ENCODE data around the gene ROCK2. TPM values are rescaled to one million over a fixed set of nuclear protein-coding genes. Genes with fewer than 3 reads are reported as not detected.
A peak's percentile ranks its signal among the peaks of the same experiment; 100 is the strongest.

ROCK2 gene
- total RNA-seq, 1 experiment from 2014 or later: 25.9 TPM

GRCh38 chr2:11160256-11160655, 184.2 kb downstream of the ROCK2 start:
- no peak overlapping the region for H3K4me3 Mint-ChIP-seq
- H3K9me3 Mint-ChIP-seq: no peaks in the 10 kb centered on the region
- CTCF ChIA-PET: interaction anchor here (1.3 kb wide), 1 partner anchor 28 kb away, joined by 5 read pairs; no protein-coding TSS in a partner anchor
- no peak overlapping the region for H3K27ac Mint-ChIP-seq
- H3K4me1 Mint-ChIP-seq: peaks cover 4% of the 10 kb centered on the region
- no peaks in the 10 kb centered on the region for H3K36me3 Mint-ChIP-seq
- POLR2A ChIA-PET: no interaction called here
- DNase-seq (ENCODE audit: low spot score): no peak
- peaks cover 10% of the 10 kb centered on the region for H3K27me3 Mint-ChIP-seq (ENCODE audit: low read depth)
- no peak for ATAC-seq
- TF ChIP-seq MYBL2 (CRISPR knock-in tag; IDR thresholded peaks at IDR 0.05) (no peak), CREM (CRISPR knock-in tag; IDR thresholded peaks at IDR 0.05) (no peak), ZNF396 (CRISPR knock-in tag; IDR thresholded peaks at IDR 0.05; ENCODE audit: borderline replicate concordance) (no peak), USF1 (CRISPR knock-in tag; IDR thresholded peaks at IDR 0.05) (no peak), ZNF219 (CRISPR knock-in tag; IDR thresholded peaks at IDR 0.05; ENCODE audit: borderline replicate concordance) (no peak), CDX4 (CRISPR knock-in tag; IDR thresholded peaks at IDR 0.05; ENCODE audit: borderline replicate concordance) (no peak), KAT7 (CRISPR knock-in tag; IDR thresholded peaks at IDR 0.05; ENCODE audit: borderline replicate concordance) (no peak)
- TF ChIP-seq, protein P1, sequence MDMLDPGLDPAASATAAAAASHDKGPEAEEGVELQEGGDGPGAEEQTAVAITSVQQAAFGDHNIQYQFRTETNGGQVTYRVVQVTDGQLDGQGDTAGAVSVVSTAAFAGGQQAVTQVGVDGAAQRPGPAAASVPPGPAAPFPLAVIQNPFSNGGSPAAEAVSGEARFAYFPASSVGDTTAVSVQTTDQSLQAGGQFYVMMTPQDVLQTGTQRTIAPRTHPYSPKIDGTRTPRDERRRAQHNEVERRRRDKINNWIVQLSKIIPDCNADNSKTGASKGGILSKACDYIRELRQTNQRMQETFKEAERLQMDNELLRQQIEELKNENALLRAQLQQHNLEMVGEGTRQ (CRISPR knock-in tag; IDR thresholded peaks at IDR 0.05): no peak
- TF ChIP-seq, protein P2, sequence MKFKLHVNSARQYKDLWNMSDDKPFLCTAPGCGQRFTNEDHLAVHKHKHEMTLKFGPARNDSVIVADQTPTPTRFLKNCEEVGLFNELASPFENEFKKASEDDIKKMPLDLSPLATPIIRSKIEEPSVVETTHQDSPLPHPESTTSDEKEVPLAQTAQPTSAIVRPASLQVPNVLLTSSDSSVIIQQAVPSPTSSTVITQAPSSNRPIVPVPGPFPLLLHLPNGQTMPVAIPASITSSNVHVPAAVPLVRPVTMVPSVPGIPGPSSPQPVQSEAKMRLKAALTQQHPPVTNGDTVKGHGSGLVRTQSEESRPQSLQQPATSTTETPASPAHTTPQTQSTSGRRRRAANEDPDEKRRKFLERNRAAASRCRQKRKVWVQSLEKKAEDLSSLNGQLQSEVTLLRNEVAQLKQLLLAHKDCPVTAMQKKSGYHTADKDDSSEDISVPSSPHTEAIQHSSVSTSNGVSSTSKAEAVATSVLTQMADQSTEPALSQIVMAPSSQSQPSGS (CRISPR knock-in tag; IDR thresholded peaks at IDR 0.05; ENCODE audit: borderline replicate concordance, low read depth): no peak

DNA sequence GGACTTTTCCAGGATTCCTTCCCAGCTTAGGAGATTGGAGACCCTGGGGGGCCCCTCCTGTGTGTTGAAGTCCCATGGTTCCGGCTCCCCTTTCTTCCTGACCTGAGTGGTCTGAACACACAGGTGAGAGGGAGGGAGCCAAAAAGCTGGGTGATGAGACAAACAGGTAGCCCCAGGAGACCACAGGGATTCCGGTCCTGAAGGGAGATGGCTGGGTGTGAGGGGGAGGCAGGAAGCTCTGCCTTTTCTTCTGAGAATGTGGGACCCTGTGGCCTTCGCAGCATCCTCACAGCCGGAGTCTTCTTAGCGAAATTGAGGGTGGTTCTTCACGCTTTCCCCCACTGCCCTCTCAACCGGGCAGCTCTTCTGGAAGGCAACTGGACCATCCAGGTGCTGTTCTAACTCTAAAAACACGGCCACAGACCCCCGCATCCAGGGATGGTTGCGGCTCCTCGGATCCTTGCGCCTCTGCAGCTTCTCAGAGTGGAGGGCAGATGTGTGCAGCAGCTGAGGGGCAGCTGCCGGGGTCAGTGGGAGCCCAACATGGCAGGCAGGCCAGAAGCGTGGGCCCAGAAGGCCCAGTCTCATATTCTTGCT, 184.8 kb downstream of the ROCK2 start:
- Mint-ChIP-seq H3K27me3 (ENCODE audit: low read depth) (peaks cover 10% of the 10 kb centered on the region), H3K36me3 (no peaks in the 10 kb centered on the region), H3K4me1 (peaks cover 4% of the 10 kb centered on the region), H3K9me3 (no peaks in the 10 kb centered on the region), H3K4me3 (no peak overlapping the region), H3K27ac (no peak overlapping the region; the same call in 1 of the 2 replicates)
- DNase-seq (ENCODE audit: low spot score): no peak
- TF ChIP-seq, protein P3, sequence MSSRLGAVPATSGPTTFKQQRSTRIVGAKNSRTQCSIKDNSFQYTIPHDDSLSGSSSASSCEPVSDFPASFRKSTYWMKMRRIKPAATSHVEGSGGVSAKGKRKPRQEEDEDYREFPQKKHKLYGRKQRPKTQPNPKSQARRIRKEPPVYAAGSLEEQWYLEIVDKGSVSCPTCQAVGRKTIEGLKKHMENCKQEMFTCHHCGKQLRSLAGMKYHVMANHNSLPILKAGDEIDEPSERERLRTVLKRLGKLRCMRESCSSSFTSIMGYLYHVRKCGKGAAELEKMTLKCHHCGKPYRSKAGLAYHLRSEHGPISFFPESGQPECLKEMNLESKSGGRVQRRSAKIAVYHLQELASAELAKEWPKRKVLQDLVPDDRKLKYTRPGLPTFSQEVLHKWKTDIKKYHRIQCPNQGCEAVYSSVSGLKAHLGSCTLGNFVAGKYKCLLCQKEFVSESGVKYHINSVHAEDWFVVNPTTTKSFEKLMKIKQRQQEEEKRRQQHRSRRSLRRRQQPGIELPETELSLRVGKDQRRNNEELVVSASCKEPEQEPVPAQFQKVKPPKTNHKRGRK (CRISPR knock-in tag; IDR thresholded peaks at IDR 0.05; ENCODE audit: borderline replicate concordance): no peak
- no peak for TF ChIP-seq CDX4 (CRISPR knock-in tag; IDR thresholded peaks at IDR 0.05; ENCODE audit: borderline replicate concordance)
- ChIA-PET POLR2A (no interaction called here), CTCF (interaction anchor here (1.0 to 1.3 kb wide), 2 partner anchors 27 to 252 kb away, joined by 3 to 5 read pairs; no protein-coding TSS in a partner anchor)
- ATAC-seq: no peak

DNA sequence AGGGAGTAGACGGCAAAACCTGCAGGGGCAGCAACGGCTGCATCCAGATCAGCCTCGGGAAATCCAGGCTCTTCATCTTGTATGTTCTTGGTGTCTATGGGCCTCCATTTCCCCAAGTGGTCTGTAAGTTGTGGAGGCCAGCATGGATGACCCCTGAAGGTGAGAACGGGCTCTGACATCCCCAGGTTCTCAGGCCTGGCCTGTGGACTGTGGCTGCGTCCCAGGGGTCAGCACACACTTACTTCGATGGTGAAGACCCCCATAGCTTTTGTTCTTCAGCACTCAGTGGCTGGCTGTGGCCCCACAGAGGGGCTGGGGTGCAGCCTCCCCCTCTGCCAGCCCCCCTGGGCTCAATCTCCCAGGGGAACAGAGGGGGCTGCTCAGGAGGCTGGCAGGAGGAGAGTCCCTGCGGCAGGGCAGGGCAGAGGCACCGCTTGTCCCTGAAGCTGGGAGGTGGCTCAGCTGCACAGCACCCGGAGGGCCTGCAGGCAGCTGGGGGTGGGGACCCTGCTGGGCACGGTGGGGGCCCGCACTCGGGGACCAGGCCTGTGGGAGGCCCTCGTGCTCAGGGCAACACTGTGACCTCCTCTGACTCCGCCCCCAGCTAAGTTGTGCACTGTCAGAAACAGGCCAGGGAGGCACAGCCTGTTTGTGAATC, 185.4 kb downstream of the ROCK2 start:
- H3K27me3 Mint-ChIP-seq (ENCODE audit: low read depth): peaks cover 16% of the 10 kb centered on the region
- H3K36me3 Mint-ChIP-seq: no peaks in the 10 kb centered on the region
- ATAC-seq (no peak), DNase-seq (ENCODE audit: low spot score) (no peak)
- CTCF ChIA-PET: interaction anchor here (1.0 to 1.3 kb wide), 2 partner anchors 27 to 253 kb away, joined by 3 to 5 read pairs; no protein-coding TSS in a partner anchor
- H3K4me3 Mint-ChIP-seq: no peak overlapping the region
- TF ChIP-seq ZNF232 (CRISPR knock-in tag; IDR thresholded peaks at IDR 0.05) (no peak), ZNF423 (CRISPR knock-in tag; IDR thresholded peaks at IDR 0.05) (0 out of 2 replicates have a peak, but pooled peaks have one; percentile 27), ELF4 (CRISPR knock-in tag; IDR thresholded peaks at IDR 0.05; ENCODE audit: low read depth) (no peak), PREB (CRISPR knock-in tag; IDR thresholded peaks at IDR 0.05; ENCODE audit: borderline replicate concordance) (no peak), ZNF396 (CRISPR knock-in tag; IDR thresholded peaks at IDR 0.05; ENCODE audit: borderline replicate concordance) (no peak)
- no peaks in the 10 kb centered on the region for H3K9me3 Mint-ChIP-seq
- no peak overlapping the region for H3K27ac Mint-ChIP-seq
- POLR2A ChIA-PET: no interaction called here
- H3K4me1 Mint-ChIP-seq: peaks cover 9% of the 10 kb centered on the region

Measured in WTC11 (cell line).